Measurements from ENCODE around the gene USH1G. TPM values are rescaled to one million over a fixed set of nuclear protein-coding genes. Genes with fewer than 3 reads are reported as not detected.
A peak's percentile ranks its signal among the peaks of the same experiment; 100 is the strongest.

The USH1G gene
- total RNA-seq, 2 donors from 2014 or later: 0.21 to 0.47 TPM

- intact Hi-C loops (cut with DNase I): loop anchor here (1.0 to 10.0 kb wide), 2 partner anchors 35 to 163 kb away; partner anchors contain the start of gene USH1G (in 1 of the 2)
- peak; percentile 35 to 61 for ATAC-seq
- peak; percentile 76 for DNase-seq
Measured at GRCh38 chr17:74957935-74958740, 35.1 kb upstream of the USH1G start.

GRCh38 chr17:74956093-74956492 is 33.0 kb upstream of the USH1G start:
- DNase-seq: no peak
- intact Hi-C loops (cut with DNase I): loop anchor here (10.0 kb wide), 1 partner anchor 161 kb away; no protein-coding TSS in a partner anchor

GRCh38 chr17:74954665-74955421 is 31.8 kb upstream of the USH1G start:
- DNase-seq: no peak
- ATAC-seq: no peak
- intact Hi-C loops (cut with DNase I): loop anchor here (10.0 kb wide), 1 partner anchor 160 kb away; no protein-coding TSS in a partner anchor

More at GRCh38 chr17:74956093-74956492, 33.0 kb upstream of the USH1G start:
- ATAC-seq: no peak

GRCh38 chr17:74954115-74954514 is 31.1 kb upstream of the USH1G start:
- DNase-seq (no peak), ATAC-seq (no peak)
- intact Hi-C loops (cut with DNase I): loop anchor here (10.0 kb wide), 1 partner anchor 159 kb away; no protein-coding TSS in a partner anchor

- intact Hi-C loops (cut with DNase I): loop anchor here (10.0 kb wide), 1 partner anchor 158 kb away; no protein-coding TSS in a partner anchor
- ATAC-seq: no peak
- no peak for DNase-seq
Measured at GRCh38 chr17:74953134-74953687, 30.2 kb upstream of the USH1G start.

GRCh38 chr17:74952431-74953133 is 29.5 kb upstream of the USH1G start:
- no peak for ATAC-seq
- intact Hi-C loops (cut with DNase I): loop anchor here (10.0 kb wide), 1 partner anchor 158 kb away; no protein-coding TSS in a partner anchor
- no peak for DNase-seq

GRCh38 chr17:74951680-74952421 is 28.8 kb upstream of the USH1G start:
- ATAC-seq (no peak), DNase-seq (no peak)
- intact Hi-C loops (cut with DNase I): loop anchor here (10.0 kb wide), 1 partner anchor 157 kb away; no protein-coding TSS in a partner anchor

- ATAC-seq: no peak
- no peak for DNase-seq
- intact Hi-C loops (cut with DNase I): loop anchor here (10.0 kb wide), 1 partner anchor 156 kb away; no protein-coding TSS in a partner anchor
Measured at GRCh38 chr17:74951065-74951464, 28.0 kb upstream of the USH1G start.

- intact Hi-C loops (cut with DNase I): loop anchor here (10.0 kb wide), 1 partner anchor 155 kb away; no protein-coding TSS in a partner anchor
- ATAC-seq: no peak
Measured at GRCh38 chr17:74950207-74950606, 27.2 kb upstream of the USH1G start.

GRCh38 chr17:74949455-74950115 is 26.5 kb upstream of the USH1G start:
- no peak for ATAC-seq
- DNase-seq: no peak
- intact Hi-C loops (cut with DNase I): loop anchor here (10.0 kb wide), 1 partner anchor 155 kb away; no protein-coding TSS in a partner anchor

More at GRCh38 chr17:74950207-74950606, 27.2 kb upstream of the USH1G start:
- DNase-seq: no peak

- DNase-seq (no peak), ATAC-seq (no peak)
- intact Hi-C loops (cut with DNase I): no loop called here
Measured at GRCh38 chr17:74947041-74947754, 24.1 kb upstream of the USH1G start.

GRCh38 chr17:74946641-74947040 is 23.6 kb upstream of the USH1G start:
- no peak for ATAC-seq
- intact Hi-C loops (cut with DNase I): no loop called here
- no peak for DNase-seq

GRCh38 chr17:74945543-74945942 is 22.5 kb upstream of the USH1G start:
- no peak for ATAC-seq
- DNase-seq: no peak
- intact Hi-C loops (cut with DNase I): no loop called here

- ATAC-seq (no peak), DNase-seq (no peak)
- intact Hi-C loops (cut with DNase I): no loop called here
Measured at GRCh38 chr17:74943808-74944522, 20.9 kb upstream of the USH1G start.

GRCh38 chr17:74941128-74941725 is 18.2 kb upstream of the USH1G start:
- DNase-seq (no peak), ATAC-seq (no peak)
- intact Hi-C loops (cut with DNase I): no loop called here

- intact Hi-C loops (cut with DNase I): no loop called here
- ATAC-seq (no peak), DNase-seq (no peak)
Measured at GRCh38 chr17:74939534-74939933, 16.5 kb upstream of the USH1G start.

All from left cardiac atrium (tissue), 4 donors.